Activated T-cell treated with anti-CD3 and anti-CD28 coated beads for 48 hours (primary cell): ENCODE measurements around the gene PODN.

Experiments
- DNase-seq: peaks from one replicate; pipeline ENCODE4 v3.0.0-alpha.2; 2020; ENCODE audit warnings: low read depth

The PODN gene

DNA sequence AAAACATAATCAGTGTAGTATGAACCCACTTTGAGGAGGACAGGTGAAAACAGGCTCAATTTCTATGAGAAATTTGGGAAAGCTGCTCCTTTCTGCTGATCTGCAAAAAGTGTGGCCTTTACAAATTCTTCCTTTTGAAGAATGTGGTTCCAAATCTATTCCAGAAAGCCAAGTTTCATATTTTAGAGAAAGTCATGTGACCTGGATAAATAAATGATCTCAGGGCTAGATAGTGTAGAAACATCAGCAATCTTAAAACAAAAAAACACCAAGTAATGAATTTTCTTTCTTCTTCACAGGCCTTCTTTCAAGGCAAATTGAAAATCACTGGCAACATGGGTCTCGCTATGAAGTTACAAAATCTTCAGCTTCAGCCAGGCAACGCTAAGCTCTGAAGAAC is 11.7 kb upstream of the PODN start:
- DNase-seq: no peak

DNA sequence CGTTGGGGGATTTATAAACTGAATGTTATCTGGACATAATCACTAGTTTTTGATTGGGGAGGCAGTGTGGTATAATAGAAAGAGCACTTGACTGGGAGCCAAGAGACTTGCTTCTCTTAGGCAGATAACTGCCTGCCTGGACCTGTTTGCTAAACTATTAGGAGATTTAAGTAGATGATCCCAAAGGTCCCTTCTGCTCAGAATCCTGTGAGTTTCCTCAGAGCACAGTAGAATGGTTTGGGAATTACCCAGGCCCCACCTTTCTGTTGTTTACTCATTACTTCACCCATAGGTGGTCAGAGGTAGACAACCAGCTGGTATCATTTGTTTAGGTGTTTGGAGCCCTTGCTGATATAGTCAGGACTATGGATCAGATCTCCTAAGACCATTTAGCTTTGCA is 10.3 kb upstream of the PODN start:
- no peak for DNase-seq

DNA sequence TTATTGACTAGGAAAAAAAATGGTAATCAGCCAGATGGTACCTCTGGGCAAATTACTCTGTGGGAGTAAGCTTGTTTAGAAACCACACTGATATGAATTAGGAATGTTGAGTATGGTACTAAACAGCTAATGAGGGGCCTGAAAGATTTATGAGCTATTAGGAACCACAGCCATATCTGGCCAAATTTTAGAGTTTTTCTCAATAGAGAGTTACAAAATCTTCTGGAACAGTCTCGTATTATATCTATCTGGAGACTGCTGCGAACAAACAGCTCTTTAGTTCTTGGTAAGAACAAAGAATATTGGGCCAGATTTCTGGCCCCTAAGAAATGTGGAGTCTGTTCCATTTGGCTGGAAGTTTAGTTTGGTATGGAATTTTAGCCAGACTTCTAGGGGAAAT is 4.9 kb upstream of the PODN start:
- DNase-seq: no peak

DNA sequence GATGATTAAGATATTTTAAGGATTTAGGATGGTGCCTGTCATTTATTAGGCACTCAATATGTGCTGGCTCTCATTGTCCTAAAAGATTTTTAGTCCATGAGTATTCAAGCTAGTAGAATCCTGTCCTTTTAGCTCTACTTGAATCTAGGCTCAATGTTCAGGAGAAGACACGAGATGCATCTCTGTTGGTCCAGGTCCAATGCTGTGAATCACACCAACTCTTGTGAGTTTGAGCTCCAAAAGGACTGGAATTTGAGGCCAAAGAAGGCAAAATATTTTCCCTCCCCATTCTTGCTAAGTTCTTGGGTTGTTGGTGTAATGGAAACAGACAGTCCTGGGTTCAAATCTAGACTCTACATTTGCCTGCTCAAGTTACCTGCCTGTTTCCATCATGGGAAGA is 1.4 kb upstream of the PODN start:
- no peak for DNase-seq

DNA sequence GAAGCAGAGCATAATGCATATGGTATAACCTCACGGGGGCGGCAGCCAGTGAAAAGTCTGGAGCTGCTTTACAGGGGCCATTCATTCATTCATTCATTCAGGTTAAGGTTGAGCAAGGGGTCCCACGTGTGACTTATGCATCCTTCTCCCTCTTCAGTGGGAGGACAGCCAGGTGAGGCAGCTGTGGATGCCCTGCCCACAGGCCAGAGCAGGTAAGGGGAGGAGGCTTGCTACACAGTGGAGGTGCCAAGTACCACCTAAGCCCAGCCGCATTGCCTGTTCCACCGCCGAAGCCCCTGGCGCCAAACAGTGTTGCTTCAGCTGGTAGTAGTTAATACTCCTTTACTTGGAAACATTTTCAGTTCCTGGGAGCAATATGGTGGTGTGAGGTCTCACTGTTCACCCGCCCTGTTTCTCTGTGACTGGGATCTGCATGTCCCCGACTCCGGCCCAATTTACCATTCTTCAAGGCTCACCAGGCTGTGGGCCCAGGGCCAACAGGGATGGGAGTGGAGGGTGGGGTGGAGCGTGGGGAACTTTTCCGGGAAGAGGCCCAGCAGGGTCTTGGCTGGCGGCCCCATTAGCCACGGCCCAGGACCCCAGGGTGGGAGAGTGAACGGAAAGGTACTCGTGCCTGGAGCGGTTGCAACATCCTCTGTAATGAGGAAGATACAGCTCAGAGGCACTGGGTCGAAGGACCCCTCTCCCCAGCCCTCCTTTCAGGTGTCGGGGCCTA is 722 bp upstream of the PODN start:
- DNase-seq: no peak

DNA sequence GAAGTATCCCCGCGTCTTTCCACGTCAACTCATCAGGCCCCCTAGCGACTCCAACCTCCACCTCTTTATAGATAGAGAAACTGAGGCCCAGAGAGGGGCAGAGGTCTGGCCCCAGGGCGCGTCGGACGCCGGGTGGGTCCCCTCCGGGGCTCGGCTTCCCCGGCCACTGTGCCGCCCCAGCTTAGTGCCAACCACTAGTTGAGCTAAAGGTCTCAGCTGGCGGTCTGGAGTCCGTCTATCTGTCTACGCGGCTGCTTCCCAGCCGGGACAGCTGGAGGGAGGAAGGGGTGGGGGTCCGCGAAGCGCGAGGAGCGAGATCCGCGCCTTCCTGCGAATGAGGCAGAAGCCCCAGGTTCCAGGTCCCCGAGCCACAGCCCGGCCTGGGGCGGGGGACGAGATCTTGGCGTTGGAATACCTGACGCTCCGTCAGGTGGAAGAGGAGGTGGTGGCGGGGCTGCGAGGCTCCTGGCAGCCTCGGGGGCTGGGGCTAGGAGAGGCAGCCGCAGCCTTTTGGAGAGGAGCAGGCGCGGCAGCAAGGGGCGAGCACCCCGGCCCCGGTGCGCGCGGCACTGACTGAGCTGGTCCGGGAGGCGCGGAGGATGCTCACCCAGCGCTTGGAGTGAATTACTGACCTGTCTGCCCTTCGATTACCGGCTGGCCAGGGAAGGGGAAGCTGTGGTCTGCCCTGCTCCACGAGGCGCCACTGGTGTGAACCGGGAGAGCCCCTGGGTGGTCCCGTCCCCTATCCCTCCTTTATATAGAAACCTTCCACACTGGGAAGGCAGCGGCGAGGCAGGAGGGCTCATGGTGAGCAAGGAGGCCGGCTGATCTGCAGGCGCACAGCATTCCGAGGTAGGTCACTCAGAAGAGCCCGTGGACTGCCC is 937 bp downstream of the PODN start:
- no peak for DNase-seq

DNA sequence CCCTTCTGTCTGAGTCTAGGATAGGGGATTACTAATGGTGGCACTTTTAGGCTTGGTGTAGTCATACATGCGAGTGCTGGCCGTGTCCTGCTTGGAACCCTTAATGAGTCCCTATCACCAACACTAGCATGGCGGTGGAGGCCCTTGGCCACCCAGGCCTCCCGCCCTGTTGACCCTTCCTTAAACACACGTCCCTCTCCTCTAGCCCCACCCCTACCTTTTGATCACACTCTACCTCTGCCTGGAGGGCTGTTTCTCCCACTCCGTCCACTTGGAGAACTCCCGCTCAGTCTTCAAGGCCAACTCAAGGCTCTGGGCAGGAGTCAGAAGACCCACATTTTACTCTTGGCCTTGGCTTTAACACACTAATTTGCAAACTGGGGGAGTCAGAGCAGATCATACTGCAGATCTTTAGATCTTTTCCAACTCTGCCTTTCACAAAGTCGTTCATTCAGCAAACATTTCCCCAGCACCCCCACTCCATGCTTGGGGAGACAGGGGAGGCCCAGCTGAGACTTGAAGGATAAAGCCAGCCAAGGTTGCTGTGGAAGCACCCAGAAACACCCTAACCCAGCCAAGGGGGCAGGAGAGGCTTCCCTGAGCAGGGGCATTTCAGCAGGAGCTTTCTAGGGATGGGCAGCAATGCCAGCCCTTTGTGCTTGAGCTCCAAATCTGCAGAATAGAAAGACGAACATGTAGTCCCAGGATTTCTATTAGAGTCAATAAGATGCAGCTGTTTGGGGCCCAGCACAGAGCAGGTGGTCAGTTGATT is 1.9 kb downstream of the PODN start:
- DNase-seq: no peak

DNA sequence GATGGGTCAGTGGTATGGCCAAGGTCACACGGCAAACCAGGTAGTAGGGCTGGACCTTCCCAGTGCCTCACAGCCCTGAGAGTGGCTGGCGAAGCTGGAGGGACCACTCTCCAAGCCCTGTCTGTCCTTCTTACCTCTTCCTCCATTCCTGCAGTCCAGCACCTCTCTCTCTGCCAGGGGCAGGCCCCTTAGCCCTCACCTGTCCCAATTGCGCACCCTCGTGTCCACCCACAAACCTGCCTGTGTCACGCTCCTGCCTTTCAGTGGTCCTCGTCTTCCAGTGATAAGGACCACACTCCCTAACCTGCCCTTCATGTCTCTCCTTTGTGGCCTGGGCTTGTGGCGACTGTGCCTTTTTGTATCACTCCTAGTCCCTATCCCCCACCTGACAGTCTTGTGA is 3.4 kb downstream of the PODN start:
- no peak for DNase-seq

DNA sequence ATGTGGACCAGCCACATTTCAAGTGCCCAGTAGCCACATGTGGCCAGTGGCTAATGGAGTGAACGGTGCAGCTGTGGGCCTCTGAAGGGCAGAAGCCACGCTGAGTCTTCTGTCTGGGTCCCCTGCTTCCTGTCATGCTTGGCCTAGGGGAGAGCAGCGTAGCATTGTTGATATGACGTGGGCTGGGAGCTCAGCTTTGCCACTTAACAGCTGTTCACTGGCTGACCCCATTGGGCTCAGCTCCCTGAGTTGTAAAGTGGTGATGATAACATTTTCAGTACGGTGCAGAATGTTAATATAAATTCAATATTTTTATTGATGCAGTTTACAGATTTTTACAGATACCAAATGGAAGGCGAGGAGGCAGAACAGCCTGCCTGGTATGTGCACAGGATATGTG is 4.5 kb downstream of the PODN start:
- DNase-seq: no peak

DNA sequence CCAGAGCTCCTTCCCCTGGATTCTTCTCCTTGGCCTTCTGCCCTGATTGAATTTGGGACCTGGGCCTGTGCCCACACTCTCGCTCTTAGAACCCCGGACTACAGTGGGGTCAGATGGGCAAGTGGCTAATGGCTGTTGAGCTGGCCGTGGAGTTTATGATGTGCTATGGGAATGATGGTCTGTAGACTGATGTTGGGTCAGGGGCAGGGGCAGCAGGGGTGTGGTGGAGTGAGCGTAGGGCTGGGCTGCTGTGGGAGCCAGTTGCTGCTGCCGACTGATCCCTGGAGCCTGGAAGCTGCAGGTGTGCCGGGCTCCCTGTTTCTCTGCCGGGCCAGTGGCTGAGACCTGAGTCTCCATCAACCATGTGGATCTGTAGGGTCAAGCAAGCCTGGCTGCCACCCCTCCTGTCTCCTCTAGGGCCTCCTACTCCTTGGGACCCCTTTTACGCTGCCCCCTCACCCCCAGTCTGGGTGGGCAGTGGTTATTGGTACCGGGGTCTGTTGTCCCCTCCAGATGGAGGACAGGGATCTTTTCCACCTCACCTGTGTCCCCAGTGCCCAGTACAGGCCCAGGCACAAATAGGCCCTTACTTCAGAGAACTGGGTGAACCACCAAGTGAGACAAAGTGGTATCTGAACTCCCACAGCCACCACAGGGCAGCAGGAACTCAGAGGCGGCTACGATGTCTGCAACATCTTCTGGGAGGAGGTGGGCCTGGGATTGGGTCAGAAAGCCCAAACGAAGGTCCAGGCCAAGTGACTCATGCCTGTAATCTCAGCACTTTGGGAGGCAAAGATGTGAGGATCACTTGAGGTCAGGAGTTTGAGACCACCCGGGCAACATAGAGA is 5.1 kb downstream of the PODN start:
- no peak for DNase-seq

DNA sequence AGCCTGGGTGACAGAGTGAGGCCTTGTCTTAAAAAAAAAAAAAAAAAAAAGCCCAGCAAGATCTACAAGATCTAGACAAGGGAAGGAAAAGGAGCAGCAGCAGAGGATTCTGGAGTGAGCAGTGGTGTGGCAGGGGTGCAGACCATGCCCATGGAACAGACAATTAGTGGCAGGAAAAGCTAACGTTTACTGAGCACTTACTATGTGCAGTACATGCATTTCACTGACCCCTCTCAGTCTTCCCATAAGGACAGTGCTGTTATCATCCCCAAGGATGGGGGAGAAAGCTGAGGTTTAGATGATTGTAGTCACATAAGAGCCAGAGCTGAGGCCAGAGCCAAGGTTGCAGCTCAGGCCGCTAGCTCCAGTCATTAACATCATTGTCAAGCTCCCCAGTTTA is 5.9 kb downstream of the PODN start:
- DNase-seq: no peak

DNA sequence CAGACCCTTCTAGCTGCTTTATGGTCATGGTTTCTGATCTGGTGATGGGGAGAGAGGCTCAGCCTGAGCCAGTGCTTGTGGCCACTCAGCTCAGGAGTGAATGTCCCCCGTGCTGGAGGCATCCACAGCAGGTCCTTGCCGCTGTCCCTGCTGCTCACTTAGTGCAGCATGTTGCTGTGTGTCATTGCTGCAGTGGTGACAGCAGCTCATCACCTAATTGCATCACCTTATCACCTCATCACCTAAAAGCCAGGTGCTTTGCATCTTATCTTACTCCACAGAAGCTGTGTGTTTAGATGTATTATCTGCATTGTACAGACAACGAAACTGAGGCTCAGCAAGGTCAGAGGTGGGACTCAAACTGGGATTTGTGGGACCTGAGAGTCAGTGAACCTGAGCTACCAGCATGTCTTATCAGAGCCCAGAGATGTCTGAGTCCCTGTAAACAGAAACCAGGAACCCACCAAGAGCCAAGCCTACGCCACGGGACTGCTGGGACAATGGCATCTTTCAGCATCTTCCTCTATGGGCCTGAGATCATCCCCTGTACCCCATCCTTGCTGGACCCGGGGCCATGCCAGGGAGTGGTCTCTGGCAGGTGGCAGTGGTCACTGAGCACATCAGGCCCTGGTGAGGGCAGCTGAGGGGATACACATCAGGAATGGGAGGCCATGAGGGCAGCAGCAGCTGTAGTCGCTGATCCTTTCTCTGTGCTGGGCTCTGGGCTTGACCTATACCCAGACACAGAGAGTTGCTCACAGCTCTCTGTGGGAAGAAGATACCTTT is 6.5 kb downstream of the PODN start:
- DNase-seq: no peak

DNA sequence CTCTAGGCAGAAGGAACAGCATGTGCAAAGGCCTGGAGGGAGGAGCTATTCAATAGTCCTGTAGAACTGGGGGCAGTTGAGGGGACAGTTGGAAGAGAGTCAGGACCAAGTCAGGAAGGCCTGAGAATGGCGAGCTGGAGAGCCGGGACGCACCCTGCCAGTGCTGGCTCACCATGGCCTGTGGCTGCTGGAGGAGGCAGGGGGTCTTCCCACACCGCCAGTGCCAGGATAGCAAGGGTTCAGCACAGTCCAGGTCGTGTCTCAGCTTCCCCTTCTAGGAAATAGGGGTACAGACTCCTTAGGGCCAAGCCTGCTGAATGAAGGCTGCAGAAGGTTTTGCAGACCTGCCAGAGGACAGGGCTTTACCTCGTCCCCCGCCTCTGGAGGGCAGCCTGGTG is 7.3 kb downstream of the PODN start:
- no peak for DNase-seq

DNA sequence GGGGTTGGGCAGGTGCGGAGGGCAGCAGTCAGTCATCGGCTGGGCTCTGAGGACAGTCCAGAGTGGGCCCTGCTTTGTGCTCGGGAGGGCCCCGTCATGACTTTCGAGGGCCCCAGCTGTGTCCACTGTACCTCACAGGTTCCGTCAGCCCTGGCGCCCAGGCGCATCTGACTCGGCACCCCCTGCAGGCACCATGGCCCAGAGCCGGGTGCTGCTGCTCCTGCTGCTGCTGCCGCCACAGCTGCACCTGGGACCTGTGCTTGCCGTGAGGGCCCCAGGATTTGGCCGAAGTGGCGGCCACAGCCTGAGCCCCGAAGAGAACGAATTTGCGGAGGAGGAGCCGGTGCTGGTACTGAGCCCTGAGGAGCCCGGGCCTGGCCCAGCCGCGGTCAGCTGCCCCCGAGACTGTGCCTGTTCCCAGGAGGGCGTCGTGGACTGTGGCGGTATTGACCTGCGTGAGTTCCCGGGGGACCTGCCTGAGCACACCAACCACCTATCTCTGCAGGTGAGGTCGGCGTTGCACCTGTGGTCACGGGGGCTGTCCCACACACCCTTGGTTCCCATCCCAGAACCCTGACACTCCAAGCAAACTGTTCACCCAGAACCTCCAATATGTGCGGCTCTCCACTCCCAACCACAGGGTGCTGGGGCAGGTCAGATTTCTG is 7.8 kb downstream of the PODN start:
- no peak for DNase-seq

DNA sequence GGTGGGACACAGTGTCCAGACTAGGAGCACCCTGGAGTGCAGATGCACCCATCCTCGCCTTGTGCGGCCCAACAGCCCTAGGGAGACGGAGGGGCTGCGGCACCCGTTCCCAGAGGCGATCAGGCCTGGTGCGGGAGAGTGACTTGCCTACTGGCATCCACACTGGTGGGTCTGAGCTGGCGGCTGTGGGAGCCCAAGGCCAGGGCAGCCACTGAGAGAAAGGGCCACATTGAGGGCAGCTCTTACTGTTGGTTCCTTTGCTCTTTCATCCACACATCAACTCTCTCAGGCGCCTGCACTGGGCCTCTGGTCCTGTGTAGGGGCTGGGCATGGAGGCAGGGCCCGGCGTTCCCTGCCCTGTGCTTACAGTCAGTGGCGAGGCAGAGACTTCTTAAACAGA is 8.6 kb downstream of the PODN start:
- no peak for DNase-seq

DNA sequence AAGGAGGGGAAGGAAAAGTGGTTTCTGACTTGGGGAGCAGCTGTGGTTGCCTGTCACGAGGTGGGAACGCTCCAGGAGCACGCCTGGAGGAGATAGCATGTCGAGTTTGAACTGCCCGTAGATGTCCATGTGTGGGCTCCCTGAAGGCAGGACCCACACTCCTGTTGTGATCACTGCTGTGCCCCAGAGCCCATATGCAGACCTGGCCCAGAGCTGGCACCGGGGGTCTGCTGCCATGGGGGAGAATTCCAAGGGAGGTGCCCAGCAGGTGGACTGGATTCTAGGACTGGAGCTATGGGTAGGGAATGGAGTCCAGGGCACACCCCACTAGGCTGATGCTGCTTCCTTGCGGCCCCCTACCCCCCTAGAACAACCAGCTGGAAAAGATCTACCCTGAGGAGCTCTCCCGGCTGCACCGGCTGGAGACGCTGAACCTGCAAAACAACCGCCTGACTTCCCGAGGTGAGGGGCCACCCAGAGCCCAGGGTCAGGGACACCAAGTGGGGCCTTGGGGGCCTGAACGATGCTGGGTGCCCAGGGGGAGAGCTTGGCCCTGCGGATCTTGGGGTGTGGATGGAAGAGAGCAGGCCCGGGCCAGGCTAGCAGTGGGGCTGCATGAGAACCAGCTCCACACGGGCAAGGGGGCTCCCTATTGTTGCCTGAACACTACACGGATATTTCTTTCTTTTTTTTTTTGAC is 9.3 kb downstream of the PODN start:
- no peak for DNase-seq

DNA sequence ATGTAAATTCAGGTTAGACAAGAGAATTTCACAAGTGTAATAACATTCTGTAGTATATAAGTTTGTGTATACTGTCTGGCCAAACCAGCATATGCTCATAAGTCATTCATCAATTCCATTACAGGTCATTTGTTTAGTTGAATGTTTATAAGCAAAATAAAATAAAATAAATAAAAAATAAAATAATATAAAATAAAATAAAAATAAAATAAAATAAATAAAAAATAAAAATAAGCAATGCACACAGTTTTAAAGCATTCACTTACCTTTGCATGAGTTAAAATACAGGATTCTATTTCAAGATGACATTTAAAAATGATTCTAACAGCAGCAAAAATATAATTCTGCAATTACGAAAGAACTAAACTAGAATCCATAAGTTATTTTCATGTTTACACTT is 9.9 kb downstream of the PODN start:
- no peak for DNase-seq

DNA sequence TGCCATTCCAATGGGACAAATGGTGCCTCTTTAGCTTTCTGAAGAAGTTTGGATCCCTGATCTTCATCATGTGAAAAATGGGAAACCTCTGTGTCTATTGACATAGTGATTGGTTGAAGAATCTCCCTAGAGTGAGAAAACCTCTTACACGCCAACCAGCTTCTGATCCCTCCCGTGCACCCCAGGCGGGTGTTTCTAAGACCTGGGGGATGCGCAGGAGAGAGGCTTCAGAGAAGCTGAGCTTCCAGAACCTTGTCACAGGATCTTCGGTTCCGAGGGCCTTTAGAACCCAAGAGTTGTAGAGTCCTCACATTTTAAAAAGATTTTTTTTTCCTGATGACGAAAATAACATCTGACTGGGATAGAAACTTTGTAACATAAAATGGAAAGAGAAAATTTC is 11.3 kb downstream of the PODN start:
- no peak for DNase-seq

DNA sequence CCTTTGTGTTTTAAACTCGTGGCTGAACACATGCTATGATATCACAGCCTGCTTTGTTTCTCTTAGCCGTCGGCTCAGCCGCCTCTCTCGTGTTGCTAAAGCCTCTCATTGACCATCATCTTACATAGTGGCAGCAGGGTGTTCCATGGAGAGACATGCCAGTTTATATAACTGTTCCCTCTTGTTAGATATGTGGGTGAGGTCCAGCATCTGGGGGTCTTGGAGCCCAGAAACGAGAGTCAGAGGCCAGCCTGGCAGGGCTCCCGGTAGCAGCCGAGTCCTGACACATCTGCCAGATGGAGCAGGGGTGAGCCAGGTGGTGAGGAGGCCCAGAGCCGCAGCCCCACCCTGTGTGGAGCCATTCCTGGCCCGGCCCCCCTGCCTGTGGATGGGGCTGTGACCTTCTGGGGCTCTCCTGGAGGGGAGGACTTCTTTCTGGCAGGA is 11.9 kb downstream of the PODN start:
- no peak for DNase-seq
